ENCODE measurements around the gene ZCRB1.

Gene ZCRB1

GRCh38 chr12:42325653-42326474, at the start of gene ZCRB1, which contains the start of gene PPHLN1 (continued):
- TF ChIP-seq ZSCAN4 (tag by site-specific recombination; IDR thresholded peaks at IDR 0.05) (no peak), ZIC2 (tag by site-specific recombination; IDR thresholded peaks at IDR 0.05) (0 out of 2 replicates have a peak, but pooled peaks have one; percentile 31), ATF2 (tag by site-specific recombination; IDR thresholded peaks at IDR 0.05; ENCODE audit: low read depth) (0 out of 2 replicates have a peak, but pooled peaks have one; percentile 42), WT1 (tag by site-specific recombination; IDR thresholded peaks at IDR 0.05) (no peak), ZNF184 (tag by site-specific recombination; IDR thresholded peaks at IDR 0.05) (no peak), ZNF391 (tag by site-specific recombination; IDR thresholded peaks at IDR 0.05; ENCODE audit: borderline replicate concordance, low read depth) (no peak), ZNF26 (tag by site-specific recombination; IDR thresholded peaks at IDR 0.05) (no peak), KLF16 (tag by site-specific recombination; IDR thresholded peaks at IDR 0.05) (peak; percentile 74), ZNF132 (tag by site-specific recombination; IDR thresholded peaks at IDR 0.05; ENCODE audit: borderline replicate concordance) (no peak), ZNF416 (tag by site-specific recombination; IDR thresholded peaks at IDR 0.05) (no peak), ZNF626 (tag by site-specific recombination; IDR thresholded peaks at IDR 0.05) (no peak), MEIS1 (CRISPR knock-in tag; IDR thresholded peaks at IDR 0.05; ENCODE audit: borderline replicate concordance) (no peak), ZNF114 (tag by site-specific recombination; IDR thresholded peaks at IDR 0.05) (no peak), ZBTB48 (tag by site-specific recombination; IDR thresholded peaks at IDR 0.05) (no peak), PATZ1 (tag by site-specific recombination; IDR thresholded peaks at IDR 0.05) (peak; percentile 91), ZNF501 (tag by site-specific recombination; IDR thresholded peaks at IDR 0.05) (peak; percentile 80), ZNF266 (tag by site-specific recombination; IDR thresholded peaks at IDR 0.05; ENCODE audit: low read depth) (no peak), ZNF670 (tag by site-specific recombination; IDR thresholded peaks at IDR 0.05; ENCODE audit: low read depth) (no peak), ZNF394 (tag by site-specific recombination; IDR thresholded peaks at IDR 0.05; ENCODE audit: borderline replicate concordance) (no peak; the same call in 1 of the 2 replicates), KLF7 (tag by site-specific recombination; IDR thresholded peaks at IDR 0.05; ENCODE audit: borderline replicate concordance) (0 out of 2 replicates have a peak, but pooled peaks have one; percentile 58), ZFP37 (tag by site-specific recombination; IDR thresholded peaks at IDR 0.05) (0 out of 2 replicates have a peak, but pooled peaks have one; percentile 47), ZNF529 (tag by site-specific recombination; IDR thresholded peaks at IDR 0.05; ENCODE audit: insufficient replicate concordance) (no peak), ZNF335 (tag by site-specific recombination; conservative IDR thresholded peaks at IDR 0.05) (peak; percentile 79), ZNF560 (tag by site-specific recombination; IDR thresholded peaks at IDR 0.05; ENCODE audit: borderline replicate concordance) (no peak), ZNF404 (tag by site-specific recombination; IDR thresholded peaks at IDR 0.05) (no peak), ZNF664 (tag by site-specific recombination; IDR thresholded peaks at IDR 0.05) (no peak), TSHZ1 (tag by site-specific recombination; IDR thresholded peaks at IDR 0.05; ENCODE audit: borderline replicate concordance) (no peak)
